Lung (tissue), 12 donors: ENCODE results near the gene PTPRD. TPM values are rescaled to one million over a fixed set of nuclear protein-coding genes. Genes with fewer than 3 reads are reported as not detected.
A peak's percentile ranks its signal among the peaks of the same experiment; 100 is the strongest.

Experiments
- ATAC-seq: fragments of 200-7000 bp; cut with Tn5 transposase; one replicate; pipeline ENCODE4 v1.9.1; 2020; ENCODE audit warnings: moderate number of reproducible peaks; ENCODE audit not compliant: insufficient read depth, low FRiP score
- DNase-seq, 3 donors: peaks; one replicate each; pipeline ENCODE4 v3.0.0-alpha.2; 2013 to 2017
- H3K27ac ChIP-seq, 2 donors: one replicate each; pipeline ENCODE4 v1.5.1; 2013; ENCODE audit warnings: mild to moderate bottlenecking in 2 of 2, moderate library complexity in 2 of 2, control low read depth in 1 of 2, inconsistent platforms in 1 of 2, low read depth in 1 of 2, low read length in 1 of 2
- H3K27me3 ChIP-seq, 3 donors: one replicate each; pipeline ENCODE4 v1.5.1; 2013; ENCODE audit warnings: low read length in 2 of 3; ENCODE audit not compliant: control insufficient read depth in 3 of 3, insufficient read depth in 3 of 3
- H3K36me3 ChIP-seq, 4 donors: one replicate each; pipeline ENCODE4 v1.5.1; 2013; ENCODE audit warnings: low read length in 4 of 4, mild to moderate bottlenecking in 1 of 4, moderate library complexity in 1 of 4; ENCODE audit not compliant: control insufficient read depth in 4 of 4, insufficient read depth in 4 of 4
- H3K4me1 ChIP-seq, 5 donors: one replicate each; pipeline ENCODE4 v1.5.1; 2013; ENCODE audit warnings: low read length in 5 of 5, mild to moderate bottlenecking in 2 of 5, moderate library complexity in 1 of 5; ENCODE audit not compliant: control insufficient read depth in 5 of 5, insufficient read depth in 5 of 5
- H3K4me3 ChIP-seq: one replicate; pipeline ENCODE4 v1.5.1; 2013; ENCODE audit warnings: mild to moderate bottlenecking, control low read depth, moderate library complexity
- H3K9ac ChIP-seq, 2 donors: one replicate each; pipeline ENCODE4 v1.5.1; 2013; ENCODE audit warnings: low read length in 2 of 2, control low read depth in 1 of 2; ENCODE audit not compliant: insufficient read depth in 1 of 2
- H3K9me3 ChIP-seq, 4 donors: one replicate each; pipeline ENCODE4 v1.5.1; 2013; ENCODE audit warnings: low read length in 3 of 4, mild to moderate bottlenecking in 1 of 4, moderate library complexity in 1 of 4; ENCODE audit not compliant: control insufficient read depth in 4 of 4, insufficient read depth in 3 of 4
- CTCF ChIP-seq: IDR thresholded peaks from 2 replicates; pipeline ENCODE4 v1.5.1; 2012; ENCODE audit warnings: mild to moderate bottlenecking; ENCODE audit errors: control extremely low read depth, extremely low read depth
- WGBS, 2 donors: extraction: QIAGEN DNeasy Blood & Tissue Kit; methylation state at CpG; one replicate each; pipeline ENCODE4 v1.1.7; 2013; 5-methylcytosine and 5-hydroxymethylcytosine counted together
- polyA plus RNA-seq, 2 donors: library from polyadenylated mRNA; stranded (reverse); fragments of 200-250 nt; gene quantifications; one replicate each; pipeline ENCODE4 v1.2.1, GENCODE V29; 2013
- total RNA-seq, 2 donors: library from RNA; depleted of rRNA in 1 of 2; stranded (reverse); fragments of >200 nt in 1 of 2; gene quantifications; one replicate each; pipeline ENCODE4 v1.2.1, GENCODE V29; 2014 to 2021
- donor health status: control.
- donor health status: control.
- donor health status: Bipolar disorder and iron deficiency.
- donor health status: healthy.
- donor health status: DM: yes; HTN: yes; CAD: no.

The PTPRD gene
- total and polyA plus RNA-seq, 4 donors = 1.9 to 145 (median 13.7) TPM

GRCh38 chr9:9973062-9973461 lies 639.7 kb downstream of the PTPRD start:
- H3K9ac ChIP-seq = no peak overlapping the region
- H3K4me3 ChIP-seq = no peak overlapping the region
- ATAC-seq (no peak), DNase-seq (peak in 1 of 3 donors; percentile 2)
- no peaks in the 10 kb centered on the region for H3K9me3 ChIP-seq
- 84% methylated on average over 6 of the region's 6 CpGs for WGBS, 2 donors
- no peaks in the 10 kb centered on the region for H3K4me1 ChIP-seq
- H3K27ac ChIP-seq = no peak overlapping the region
- no peaks in the 10 kb centered on the region for H3K36me3 ChIP-seq
- no peak for TF ChIP-seq CTCF
- H3K27me3 ChIP-seq = no peaks in the 10 kb centered on the region

GRCh38 chr9:9970514-9970913 lies 642.3 kb downstream of the PTPRD start:
- Histone ChIP-seq H3K9me3 (no peaks in the 10 kb centered on the region), H3K27ac (no peak overlapping the region), H3K36me3 (no peaks in the 10 kb centered on the region), H3K9ac (no peak overlapping the region), H3K27me3 (no peaks in the 10 kb centered on the region), H3K4me3 (no peak overlapping the region), H3K4me1 (no peaks in the 10 kb centered on the region)
- DNase-seq (no peak), ATAC-seq (no peak)
- no peak for TF ChIP-seq CTCF
- 92 to 96% methylated on average over 5 of the region's 5 CpGs for WGBS, 2 donors

- ATAC-seq (no peak), DNase-seq (no peak)
- no peak overlapping the region for H3K27ac ChIP-seq
- no peak overlapping the region for H3K9ac ChIP-seq
- peaks cover 0 to 1% (median 0%) of the 10 kb centered on the region in 4 donors for H3K9me3 ChIP-seq
- H3K27me3 ChIP-seq = no peaks in the 10 kb centered on the region
- no peaks in the 10 kb centered on the region for H3K36me3 ChIP-seq
- TF ChIP-seq CTCF = no peak
- no peak overlapping the region for H3K4me3 ChIP-seq
- no peaks in the 10 kb centered on the region for H3K4me1 ChIP-seq
- WGBS, 2 donors = 71 to 85% methylated on average over 3 of the region's 3 CpGs
Measured at GRCh38 chr9:9963841-9964240, 649.0 kb downstream of the PTPRD start.

GRCh38 chr9:9961934-9962333 lies 650.9 kb downstream of the PTPRD start:
- no peak overlapping the region for H3K4me3 ChIP-seq
- no peak overlapping the region for H3K27ac ChIP-seq
- no peak for ATAC-seq
- no peaks in the 10 kb centered on the region for H3K27me3 ChIP-seq
- H3K4me1 ChIP-seq = no peaks in the 10 kb centered on the region
- H3K36me3 ChIP-seq = no peaks in the 10 kb centered on the region
- TF ChIP-seq CTCF = no peak
- no peak overlapping the region for H3K9ac ChIP-seq
- DNase-seq = no peak
- WGBS, 2 donors = 83 to 86% methylated on average over 1 of the region's 1 CpG
- peaks cover 0 to 1% (median 0%) of the 10 kb centered on the region in 4 donors for H3K9me3 ChIP-seq
